ENCODE data around the gene ANKRD60.

Gene ANKRD60

DNA sequence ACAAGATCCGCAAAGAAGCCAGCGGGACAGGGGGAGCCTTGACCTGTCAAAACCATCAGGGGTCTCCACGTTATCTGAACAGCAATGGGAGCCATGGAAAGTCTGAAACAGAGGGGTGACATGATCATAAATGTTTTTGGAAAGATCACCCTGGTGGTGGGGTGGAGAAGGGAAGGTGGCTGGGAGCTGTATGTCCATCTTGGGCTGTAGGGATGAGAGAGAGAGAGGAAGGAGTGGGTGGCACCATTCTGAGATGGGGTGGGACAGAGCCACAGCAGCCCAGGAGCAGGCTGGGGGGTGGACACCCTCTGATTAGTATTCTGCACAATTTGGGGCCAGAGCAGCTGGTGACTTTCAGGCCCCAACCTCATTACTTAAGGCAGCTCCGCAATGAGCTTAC, 30.1 kb downstream of the ANKRD60 start:
- in situ Hi-C loops (cut with HindIII; ENCODE audit: low sequenced_read_pairs), result loop anchor here (5.0 kb wide), 1 partner anchor 81 kb away; no protein-coding TSS in a partner anchor

DNA sequence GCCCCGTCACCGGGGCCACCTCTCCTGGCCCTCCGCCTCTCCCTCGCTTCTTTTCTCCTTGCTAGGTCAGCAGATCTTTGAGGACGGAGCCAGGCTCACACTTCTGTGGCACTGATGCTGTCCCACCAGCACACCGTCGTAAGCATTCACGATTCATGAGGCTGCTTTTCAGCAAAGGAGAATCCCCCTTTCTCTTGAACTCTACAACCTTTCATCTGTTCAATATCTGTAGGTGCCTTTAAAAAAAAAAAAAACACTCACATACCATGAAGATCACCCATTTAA, 31.3 kb downstream of the ANKRD60 start:
- in situ Hi-C loops (cut with HindIII; ENCODE audit: low sequenced_read_pairs), result loop anchor here (5.0 kb wide), 1 partner anchor 80 kb away; no protein-coding TSS in a partner anchor

DNA sequence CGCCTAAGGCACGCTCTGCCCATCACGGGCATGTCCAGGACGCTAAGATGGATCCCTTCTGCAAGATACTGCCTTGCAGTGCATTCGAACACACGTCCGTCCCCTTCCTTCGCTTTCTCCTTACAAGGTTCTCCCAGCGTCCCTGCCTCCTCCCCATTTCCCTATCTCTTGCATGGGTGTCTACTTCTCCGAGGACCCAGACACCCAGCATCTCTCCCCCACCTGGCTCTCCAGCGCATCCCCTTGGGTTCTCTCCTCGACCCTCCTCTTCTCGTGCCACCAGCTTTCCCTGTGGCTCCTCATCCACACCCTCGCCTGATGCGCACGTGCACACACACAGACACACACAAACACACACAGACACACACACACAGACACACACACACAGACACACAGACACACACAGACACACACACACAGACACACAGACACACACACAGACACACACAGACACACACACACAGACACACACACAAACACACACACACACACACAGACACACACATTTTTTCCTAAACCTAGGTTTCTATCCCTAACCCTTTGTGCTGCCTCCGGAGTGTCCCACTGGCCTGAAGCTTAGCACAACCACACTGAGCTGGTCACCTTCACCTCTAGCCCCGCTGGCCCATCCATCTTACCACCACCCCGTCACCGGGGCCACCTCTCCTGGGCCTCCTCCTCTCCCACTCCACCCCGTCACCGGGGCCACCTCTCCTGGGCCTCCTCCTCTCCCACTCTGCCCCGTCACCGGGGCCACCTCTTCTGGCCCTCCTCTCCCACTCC, 31.9 kb downstream of the ANKRD60 start:
- in situ Hi-C loops (cut with HindIII; ENCODE audit: low sequenced_read_pairs), result loop anchor here (5.0 kb wide), 1 partner anchor 79 kb away; no protein-coding TSS in a partner anchor

DNA sequence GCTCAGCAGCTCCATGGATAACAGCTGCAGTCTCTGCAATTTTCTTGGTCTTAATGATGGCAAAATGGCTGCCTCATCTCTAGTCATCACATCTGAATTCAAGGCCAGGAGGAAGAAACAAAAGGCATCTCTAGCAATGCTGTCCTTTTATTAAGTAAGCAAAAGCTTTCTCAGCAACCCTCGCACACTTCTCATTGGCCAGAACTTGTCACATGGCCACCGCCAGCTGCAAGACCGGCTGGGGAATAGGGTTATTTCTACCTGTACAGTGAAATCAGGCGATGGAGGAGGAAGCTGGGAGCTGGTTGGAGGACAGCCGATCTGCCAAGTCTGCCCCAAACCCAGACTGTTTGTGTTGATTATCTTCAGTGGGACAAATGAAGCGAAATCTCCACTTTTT, 33.4 kb downstream of the ANKRD60 start:
- in situ Hi-C loops (cut with HindIII; ENCODE audit: low sequenced_read_pairs), result loop anchor here (5.0 kb wide), 1 partner anchor 78 kb away; no protein-coding TSS in a partner anchor

DNA sequence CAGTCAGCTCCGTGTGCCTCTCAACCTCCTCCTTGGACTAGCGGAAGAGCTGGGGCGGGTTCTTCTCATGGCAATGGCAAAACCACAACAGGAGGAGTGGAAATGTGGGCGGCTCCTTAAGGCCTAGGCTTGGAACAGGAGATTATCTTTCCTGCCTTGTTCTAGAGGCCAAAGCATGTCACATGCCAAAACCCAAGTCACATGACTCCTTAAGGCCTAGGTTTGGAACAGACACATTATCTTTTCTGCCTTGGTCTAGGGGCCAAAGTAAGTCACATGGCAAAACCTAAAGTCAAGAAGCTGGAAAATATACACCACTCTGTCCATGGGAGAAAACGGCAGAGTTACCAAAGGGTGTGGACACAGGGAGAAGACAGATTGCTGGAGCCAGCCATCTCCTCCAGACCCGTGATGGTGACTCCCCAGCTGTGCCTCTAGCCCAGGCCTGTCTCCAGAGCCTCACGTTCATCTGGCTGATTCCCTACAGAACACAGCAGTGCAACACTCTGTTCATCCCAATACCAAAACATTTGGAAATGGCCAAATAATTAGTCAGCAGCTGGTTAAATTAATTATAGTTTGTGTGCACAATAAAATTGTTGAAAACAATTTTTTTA, 34.2 kb downstream of the ANKRD60 start:
- in situ Hi-C loops (cut with HindIII; ENCODE audit: low sequenced_read_pairs), result no loop called here

DNA sequence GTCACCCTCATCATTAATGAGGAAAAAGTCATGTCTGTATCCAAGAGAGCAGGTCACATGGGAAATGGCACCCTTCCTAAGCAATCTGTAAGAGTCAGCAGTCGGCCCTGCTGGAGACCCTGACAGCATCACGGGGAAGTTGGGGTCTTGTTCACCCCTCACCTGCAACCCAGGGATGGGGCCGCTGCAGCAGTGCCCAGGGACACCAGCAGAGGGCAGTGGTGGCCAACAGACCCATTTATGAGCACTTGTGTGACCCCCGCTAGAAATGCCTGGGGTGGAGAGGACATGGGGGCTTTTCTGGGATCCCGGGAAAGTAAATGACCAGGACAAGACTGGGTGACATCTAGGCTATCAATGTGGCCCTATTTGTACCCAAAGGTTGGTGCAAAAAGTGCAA, 35.9 kb downstream of the ANKRD60 start:
- in situ Hi-C loops (cut with HindIII; ENCODE audit: low sequenced_read_pairs), result no loop called here

DNA sequence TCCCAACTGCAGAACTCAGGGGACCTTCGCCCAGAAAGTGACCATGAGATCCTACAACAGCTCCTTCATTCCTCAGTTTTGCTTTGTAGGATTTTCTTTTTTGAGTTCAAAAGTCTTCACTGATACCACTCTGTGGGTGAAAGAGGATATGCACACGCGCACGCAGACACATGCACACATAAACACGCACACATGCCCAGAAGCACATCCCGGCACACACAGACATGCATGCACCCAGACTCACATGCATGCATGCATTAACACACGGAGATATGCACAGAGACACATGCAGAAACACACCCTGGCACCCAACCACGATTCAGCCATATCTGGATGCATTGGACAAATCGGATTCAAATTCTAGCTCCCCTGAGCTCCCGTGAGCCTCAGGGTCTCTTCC, 36.4 kb downstream of the ANKRD60 start:
- in situ Hi-C loops (cut with HindIII; ENCODE audit: low sequenced_read_pairs), result no loop called here

DNA sequence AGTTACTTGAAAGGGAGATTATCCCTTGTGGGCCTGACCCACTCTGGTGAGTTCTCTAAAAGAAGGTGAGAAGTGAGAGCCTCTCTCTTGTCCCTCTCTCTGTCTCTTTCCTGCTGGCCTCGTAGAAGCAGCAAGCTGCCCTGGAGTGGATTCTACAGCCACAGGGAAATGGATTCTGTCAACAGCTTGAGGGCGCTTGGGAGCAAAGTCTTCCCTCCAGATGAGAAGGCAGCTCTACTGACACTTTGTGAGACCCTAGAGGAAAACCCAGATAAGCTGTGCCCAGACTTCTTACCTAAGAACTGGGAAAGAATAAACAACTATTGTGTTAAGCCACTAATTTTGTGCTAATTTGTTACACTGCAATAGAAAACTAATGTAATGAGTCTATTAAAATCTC, 39.9 kb downstream of the ANKRD60 start:
- in situ Hi-C loops (cut with HindIII; ENCODE audit: low sequenced_read_pairs), result loop anchor here (5.0 kb wide), 2 partner anchors 576 to 656 kb away; no protein-coding TSS in a partner anchor

DNA sequence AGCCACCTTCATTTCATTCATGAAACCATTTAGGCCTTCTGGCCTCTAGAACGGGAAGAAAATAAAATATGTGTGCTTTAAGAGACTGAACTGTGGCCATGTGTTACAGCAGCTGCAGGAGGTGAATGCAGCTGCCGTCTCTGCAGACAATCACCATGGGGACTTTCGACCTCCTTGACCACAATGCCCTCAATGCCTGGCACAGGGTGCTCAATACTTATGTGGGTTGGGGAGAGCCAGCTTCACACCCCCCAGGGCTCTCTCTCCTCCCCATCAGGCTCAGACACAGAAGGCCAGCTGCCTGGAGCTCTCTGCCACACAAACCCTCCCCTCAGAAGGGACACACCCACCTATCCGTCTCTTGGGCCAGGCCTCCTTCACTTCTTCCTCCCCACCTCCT, 43.5 kb downstream of the ANKRD60 start:
- in situ Hi-C loops (cut with HindIII; ENCODE audit: low sequenced_read_pairs), result loop anchor here (5.0 kb wide), 3 partner anchors 48 to 653 kb away; no protein-coding TSS in a partner anchor

DNA sequence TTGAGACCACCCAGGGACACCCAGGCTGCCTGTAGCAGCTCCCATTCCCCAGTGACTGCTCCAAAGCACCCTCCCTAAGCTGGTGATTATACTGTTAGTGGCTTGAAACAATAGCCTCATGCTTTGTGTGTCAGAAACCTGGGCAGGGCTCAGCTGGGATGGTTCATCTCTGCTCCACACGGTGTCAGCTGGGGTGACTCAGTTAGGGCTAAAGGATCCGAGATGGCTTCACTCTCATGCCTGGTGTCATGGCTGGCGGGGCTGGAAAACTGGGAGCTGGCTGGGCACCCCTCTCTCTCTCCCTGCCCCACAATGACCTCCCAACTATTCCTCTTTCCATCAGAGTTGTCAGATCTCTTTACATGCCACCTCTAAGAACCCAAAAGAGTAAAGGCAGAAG, 44.4 kb downstream of the ANKRD60 start:
- in situ Hi-C loops (cut with HindIII; ENCODE audit: low sequenced_read_pairs), result loop anchor here (5.0 kb wide), 1 partner anchor 47 kb away; no protein-coding TSS in a partner anchor

DNA sequence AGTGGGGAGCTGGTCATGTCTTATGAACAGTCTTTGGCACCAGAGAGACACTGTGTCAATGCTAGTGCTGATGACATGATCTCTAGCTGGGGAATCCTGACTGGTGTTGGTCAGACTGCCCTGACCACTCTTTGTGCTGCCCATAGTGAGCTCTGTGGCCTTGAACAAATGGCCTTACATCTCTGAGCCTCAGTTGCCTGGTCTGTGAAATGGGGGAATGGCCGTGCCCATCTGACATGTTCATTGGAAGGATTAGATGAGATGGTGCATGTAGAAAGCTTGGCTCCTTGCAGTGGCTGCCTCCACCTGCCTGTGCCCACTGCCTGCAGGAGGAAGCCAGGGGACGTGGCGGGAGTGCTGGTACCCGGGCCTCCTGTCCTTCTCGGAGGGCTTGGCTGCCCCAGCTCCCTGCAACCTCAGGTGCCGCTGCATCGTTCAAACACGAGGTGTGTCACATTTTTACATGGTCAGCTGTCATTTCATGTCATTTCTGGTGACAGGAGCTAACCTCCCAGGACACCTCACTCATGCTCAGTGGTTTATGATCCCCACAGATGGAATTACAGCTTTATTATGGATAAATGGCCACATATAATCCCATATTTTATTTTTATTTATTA, 45.8 kb downstream of the ANKRD60 start:
- in situ Hi-C loops (cut with HindIII; ENCODE audit: low sequenced_read_pairs), result loop anchor here (5.0 kb wide), 1 partner anchor 45 kb away; no protein-coding TSS in a partner anchor

DNA sequence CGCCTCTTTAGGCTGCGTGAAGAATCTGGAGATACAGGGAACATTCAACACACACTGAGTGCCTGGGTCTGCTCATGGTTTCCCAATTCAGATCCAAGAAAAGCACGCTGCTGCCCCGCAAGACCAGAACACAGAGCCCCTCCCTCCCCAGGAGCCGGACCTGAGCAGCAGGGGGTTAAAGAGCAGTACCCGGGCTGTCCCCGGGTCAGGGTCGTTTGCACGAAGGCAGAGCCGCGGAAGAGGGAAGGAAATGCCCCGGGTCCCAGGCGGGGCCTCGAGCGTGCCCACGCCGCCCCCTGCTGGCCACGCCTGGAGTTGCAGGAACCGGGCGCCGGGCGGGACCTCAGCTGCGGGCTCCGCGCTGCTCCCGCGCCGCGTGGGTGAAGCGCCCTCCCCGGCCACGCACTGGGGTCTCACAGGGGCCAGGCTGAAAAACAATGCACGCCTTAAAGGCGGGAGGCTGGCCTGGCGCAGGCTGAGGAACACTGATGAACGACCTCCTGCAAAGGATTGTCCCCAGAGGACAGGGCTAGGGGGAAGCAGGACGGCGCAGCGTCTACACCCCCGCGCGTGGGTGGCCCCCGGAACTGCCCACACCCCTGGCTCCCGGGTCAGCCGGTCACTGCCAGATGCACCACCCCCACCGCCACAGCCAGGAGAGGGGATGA, 48.9 kb downstream of the ANKRD60 start:
- in situ Hi-C loops (cut with HindIII; ENCODE audit: low sequenced_read_pairs), result loop anchor here (5.0 kb wide), 1 partner anchor 42 kb away; no protein-coding TSS in a partner anchor

DNA sequence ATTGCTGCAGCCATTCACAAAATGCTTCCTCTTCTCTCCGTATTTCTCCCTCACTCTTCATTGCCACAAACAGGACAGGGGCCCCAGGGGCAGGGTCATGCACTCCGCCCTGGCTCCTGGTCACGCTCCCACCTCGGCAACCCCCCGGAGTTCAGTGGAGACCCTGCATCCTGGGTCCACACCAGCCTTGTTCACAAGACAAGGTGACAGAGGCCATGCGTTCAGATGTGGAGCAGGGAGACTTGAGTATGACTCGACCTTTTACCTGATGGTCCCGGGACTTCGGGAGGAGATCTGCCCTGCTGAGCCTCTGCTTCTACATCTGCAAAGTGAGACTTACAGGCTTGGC, 49.4 kb downstream of the ANKRD60 start:
- in situ Hi-C loops (cut with HindIII; ENCODE audit: low sequenced_read_pairs), result no loop called here

DNA sequence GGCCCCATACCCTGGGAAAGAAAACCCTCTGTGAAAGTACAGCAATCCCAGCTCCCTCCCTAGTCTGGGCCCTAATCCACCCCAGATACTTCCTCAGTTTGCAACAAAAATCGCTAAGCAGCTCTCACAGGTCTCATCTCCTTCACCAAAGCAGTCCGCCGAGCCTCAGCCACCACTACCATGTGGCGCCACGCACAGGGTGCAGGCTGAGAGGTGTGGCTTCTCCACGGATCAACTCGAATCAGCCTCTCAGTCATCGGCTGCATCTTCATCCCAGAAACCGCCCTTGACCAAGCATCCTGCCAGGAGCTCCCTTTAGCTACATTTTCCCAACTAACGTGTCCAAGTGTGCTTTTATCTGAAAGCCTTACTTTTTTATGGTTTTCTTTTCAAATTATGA, 50.7 kb downstream of the ANKRD60 start:
- in situ Hi-C loops (cut with HindIII; ENCODE audit: low sequenced_read_pairs), result no loop called here

DNA sequence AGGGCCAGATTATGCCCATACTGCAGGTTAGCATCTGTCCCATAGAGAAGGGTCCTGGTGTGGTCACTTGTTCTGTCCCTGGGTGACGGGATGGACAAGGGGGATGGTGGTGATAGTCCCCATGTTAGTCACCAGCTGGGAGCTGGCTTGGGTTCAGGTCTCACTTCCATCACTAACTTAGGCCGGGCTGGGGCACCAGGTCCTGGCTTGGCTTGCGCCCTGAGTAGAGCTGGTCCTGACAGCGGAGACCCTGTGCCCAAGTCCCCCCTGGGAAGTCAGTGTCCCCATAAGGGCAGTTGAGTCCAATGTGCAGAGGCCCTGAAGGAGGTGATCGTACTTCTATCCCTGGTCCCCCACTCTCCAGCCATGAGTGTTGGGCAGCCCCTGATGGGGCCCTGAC, 52.6 kb downstream of the ANKRD60 start:
- in situ Hi-C loops (cut with HindIII; ENCODE audit: low sequenced_read_pairs), result no loop called here

DNA sequence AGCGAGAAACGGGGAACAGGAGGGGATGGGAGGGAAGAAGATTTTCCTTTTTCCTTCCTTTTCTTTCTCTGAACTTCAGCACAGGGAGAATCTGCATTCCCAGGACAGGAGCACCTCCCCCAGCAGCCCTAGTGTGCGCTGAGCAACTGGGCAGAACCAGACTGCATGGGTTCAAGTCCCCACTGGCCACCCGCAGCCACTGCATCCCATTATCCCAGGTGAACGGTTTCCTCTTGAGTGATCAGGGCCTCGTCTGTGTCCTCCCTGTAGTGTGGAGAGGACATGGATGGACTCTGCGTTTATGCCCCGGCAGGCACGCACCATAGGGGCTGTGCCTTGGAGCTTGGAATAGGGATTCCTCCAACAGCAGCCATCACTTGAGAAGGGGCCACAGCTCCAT, 53.0 kb downstream of the ANKRD60 start:
- in situ Hi-C loops (cut with HindIII; ENCODE audit: low sequenced_read_pairs), result no loop called here

DNA sequence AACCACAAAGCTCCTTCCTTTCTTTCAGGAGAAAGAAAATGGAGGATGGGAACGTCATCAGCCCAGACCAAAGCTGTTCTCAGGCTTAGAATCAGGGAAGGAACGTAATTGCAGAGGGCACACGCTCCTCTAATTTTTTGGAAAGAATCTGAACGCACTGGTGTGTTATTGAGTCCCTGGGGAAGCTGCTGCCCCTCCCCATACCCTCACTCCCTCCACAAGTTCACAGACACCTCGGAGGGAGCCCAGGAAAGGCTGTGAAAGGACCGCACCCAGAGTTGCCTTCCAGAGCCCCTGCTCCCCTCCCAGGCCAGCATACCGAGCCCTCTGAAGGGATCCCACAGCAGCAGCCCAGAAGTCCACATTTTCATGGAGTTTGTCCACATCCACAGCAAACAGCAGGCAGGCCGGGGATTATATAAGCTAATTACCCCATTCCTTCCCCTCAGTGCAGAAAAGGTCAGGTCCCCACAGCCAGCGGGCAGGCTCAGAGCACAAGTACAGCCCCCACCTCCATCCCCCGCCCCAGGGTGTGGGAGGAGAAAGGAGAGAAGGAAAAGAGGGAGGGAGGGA, 53.7 kb downstream of the ANKRD60 start:
- in situ Hi-C loops (cut with HindIII; ENCODE audit: low sequenced_read_pairs), result no loop called here

DNA sequence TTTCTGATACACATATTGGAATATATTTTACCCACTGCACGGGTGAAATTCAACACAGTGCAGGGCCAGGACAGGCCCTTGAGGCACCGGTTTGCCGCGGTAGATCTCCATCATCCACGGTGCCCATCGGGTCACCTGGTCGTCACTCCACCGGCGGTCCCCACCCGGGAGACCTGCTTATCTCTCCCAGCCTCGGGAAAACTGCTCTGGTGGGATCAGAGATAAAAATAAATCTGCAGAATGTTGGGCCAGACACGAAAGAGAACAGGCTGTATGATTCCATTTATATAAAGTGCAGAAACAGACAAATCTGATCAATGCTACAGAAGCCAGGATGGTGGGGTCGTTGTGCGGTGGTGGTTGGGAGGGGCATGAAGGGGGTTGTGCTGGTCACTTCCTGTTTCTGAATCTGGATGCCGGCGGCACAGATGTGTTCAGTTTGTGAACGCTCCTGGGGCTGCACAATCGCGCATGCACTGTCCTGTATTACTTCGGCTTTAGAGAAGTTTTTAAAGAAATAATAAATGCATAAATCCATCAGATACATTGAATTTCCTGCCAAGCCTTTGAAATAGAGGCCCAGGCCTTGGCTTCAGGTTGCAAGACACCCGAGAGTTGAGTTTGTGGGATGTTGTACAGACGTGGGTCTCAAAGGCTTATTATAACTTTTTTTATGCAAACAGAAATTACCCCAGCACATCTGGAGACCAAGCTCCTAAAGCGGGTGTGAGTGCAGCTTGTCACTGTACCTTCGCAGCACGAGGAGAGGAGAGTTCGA, 54.3 kb downstream of the ANKRD60 start:
- in situ Hi-C loops (cut with HindIII; ENCODE audit: low sequenced_read_pairs), result no loop called here

DNA sequence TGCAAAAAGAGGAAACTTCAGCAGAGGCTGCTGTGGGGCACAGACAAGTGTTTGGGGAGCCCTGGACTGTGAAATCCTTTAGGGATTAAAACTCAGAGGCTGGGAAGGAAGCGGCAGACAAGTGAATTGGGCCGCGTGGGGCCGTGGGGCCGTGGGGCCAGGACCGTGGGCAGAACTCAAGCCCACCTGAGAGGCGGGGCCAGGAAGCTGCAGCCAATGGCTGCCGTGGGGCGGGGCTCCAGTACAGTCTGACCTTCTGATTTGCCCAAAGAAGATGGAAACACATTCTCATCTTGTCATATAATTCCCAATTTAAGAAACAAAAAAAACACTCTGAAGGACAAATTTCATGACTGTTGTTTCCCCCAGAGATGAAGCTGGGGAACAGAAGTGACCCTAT, 55.4 kb downstream of the ANKRD60 start:
- in situ Hi-C loops (cut with HindIII; ENCODE audit: low sequenced_read_pairs), result no loop called here

DNA sequence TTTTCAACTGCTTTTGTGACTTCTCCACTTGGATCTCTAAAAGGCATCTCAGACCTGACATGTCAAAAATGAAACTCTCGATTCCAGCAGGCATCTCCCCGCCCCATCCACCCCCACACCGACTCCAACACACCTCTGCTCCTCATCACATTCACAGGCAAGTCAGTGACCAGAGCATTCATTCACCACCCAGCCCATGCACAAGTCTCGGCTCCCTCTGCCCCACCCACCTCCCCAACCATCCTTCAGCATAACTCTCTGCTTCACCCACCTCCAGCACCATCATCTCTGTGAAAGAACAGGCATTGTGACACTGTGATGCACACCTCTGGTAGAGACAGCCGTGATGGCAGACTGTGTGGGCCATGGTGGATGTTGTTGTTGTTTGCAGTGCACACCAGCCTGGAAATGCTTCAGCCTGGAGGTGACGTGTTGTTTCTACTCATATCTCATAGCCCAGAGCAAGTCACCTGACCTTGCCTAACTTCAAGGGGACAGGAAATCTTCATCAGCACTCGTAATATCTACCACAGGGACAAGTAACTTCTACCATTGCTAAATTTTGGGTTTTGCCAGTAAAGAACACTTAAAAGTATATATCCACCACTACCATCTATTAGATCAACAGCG, 56.5 kb downstream of the ANKRD60 start:
- in situ Hi-C loops (cut with HindIII; ENCODE audit: low sequenced_read_pairs), result no loop called here
